GM19467 (cell line): ENCODE results near the gene DHODH.

Source experiments
- ATAC-seq: cut with Tn5 transposase; IDR thresholded peaks from one replicate; pipeline ENCODE4 v1.9.1; 2021; ENCODE audit warnings: mild to moderate bottlenecking, moderate library complexity; ENCODE audit not compliant: unreplicated experiment

DHODH gene

GRCh38 chr16:72013389-72013788, 4.8 kb downstream of the DHODH start:
- ATAC-seq, result no peak

- no peak for ATAC-seq
Observed at GRCh38 chr16:72013888-72014581, 5.5 kb downstream of the DHODH start.

DNA sequence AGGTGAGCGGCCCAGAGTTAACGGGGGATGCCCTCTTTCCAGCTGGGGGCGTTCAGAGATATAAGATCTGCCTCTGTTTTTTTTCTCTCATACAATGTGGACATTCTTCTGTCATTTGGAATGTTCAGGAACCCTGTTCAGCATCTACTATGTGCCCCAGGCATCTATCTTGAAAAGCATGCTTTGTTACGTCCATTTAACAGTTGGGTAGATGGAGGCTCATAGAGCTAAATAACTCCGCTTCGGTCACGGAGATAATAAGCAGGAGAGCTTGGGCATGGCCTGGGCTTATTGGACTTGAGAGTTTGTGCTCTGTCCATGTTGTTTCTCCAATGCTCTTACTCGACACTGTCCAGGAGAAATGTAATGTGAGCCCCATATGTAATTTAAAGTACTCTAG, 6.1 kb downstream of the DHODH start:
- ATAC-seq, result no peak

GRCh38 chr16:72015124-72015523, 6.6 kb downstream of the DHODH start:
- ATAC-seq, result no peak

GRCh38 chr16:72018470-72018869, 9.9 kb downstream of the DHODH start:
- no peak for ATAC-seq

- no peak for ATAC-seq
Observed at GRCh38 chr16:72021043-72021442, 12.5 kb downstream of the DHODH start.

- no peak for ATAC-seq
Observed at GRCh38 chr16:72022127-72022526, 13.6 kb downstream of the DHODH start.

- ATAC-seq, result no peak
Observed at GRCh38 chr16:72023962-72024361, 15.4 kb downstream of the DHODH start.

DNA sequence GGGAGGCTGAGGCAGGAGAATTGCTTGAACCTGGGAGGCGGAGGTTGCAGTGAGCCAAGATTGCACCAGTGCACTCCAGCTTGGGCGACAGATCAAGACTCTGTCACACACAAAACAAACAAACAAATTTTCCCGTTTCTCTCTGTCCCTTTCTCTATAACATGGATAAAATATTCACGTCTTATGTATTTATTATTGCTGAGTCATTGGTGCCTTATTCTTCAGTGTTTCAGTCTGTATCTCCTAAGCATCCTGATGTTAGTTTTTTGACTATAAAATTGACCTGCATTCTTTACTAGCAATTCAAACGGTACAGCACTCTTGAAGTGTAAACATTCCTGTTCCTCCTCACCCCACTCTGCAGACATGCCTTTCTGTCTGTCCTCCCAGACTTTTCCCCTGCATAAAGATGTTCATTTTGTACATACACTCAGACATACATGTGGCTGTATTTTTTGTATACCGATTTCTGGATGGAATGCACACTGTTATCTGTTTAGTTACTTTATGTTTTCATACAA, 16.4 kb downstream of the DHODH start:
- no peak for ATAC-seq

GRCh38 chr16:72025404-72026114, 17.0 kb downstream of the DHODH start:
- ATAC-seq, result no peak

- ATAC-seq, result no peak
Observed at GRCh38 chr16:72027669-72028378, 19.3 kb downstream of the DHODH start.

- ATAC-seq, result no peak
Observed at GRCh38 chr16:72029567-72030271, 21.2 kb downstream of the DHODH start.

DNA sequence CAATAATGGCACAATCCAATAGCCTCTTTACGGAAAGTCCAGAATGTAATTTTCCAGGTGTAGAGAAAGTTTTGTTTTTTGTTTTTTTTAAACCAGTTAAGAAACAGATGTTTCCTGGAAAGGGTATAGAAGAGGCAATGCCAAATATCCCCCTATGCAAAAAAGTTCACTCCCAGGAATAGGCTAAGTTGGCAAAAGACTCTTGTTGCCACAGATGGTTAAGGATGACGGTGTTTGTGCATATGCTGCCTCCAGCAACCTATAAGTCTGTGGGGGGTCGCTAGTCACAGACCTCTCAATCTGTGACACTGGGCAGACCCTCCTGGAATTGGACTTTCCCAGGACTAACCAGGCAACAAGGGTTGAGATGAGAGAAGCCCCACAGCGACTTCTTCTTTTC, 24.9 kb downstream of the DHODH start:
- ATAC-seq, result no peak

GRCh38 chr16:72036098-72036497, 27.6 kb downstream of the DHODH start:
- ATAC-seq, result no peak

GRCh38 chr16:72042157-72042660, 33.7 kb downstream of the DHODH start:
- ATAC-seq, result no peak

DNA sequence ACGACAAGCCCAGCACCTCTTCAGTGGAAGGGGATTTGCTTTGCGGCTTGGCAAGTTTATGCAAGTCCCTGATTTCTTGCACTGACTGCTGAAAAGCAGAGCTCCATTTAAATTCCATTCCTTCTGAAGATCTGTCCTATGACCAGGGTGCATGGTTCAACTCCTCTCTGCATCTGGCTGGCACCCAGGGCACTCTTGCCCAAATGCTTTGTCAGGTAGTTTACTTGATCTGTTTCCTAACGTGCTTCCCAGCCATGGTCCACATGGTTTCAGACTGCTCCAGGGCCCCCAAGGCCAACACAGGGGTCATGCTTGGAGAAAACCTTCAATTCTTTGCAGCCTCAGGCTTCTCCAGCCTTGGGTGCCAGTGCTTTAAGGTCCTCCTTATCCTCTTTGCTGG, 34.5 kb downstream of the DHODH start:
- no peak for ATAC-seq

GRCh38 chr16:72043539-72043938, 35.0 kb downstream of the DHODH start:
- ATAC-seq, result no peak

DNA sequence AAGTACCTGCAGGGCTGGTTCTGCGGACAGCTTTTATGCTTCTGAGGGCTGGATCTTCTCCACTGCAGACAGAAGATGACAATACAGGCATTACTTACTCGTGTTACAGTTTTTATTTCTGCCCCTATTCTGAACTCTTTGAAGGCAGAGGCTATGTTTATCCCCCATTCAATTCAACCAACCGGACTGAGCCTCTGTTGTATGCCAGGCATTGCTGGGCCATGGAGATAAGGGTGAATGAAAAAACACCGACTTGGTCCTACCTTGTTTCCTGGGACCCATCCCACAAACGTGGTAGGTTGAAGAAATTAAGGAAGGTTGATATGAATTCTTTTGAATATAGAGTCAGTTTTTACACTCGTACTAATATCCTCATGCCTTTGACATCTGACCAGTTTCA, 35.8 kb downstream of the DHODH start:
- ATAC-seq, result no peak

GRCh38 chr16:72044825-72045359, 36.3 kb downstream of the DHODH start:
- ATAC-seq, result no peak

- ATAC-seq, result no peak
Observed at GRCh38 chr16:72049110-72049509, 40.6 kb downstream of the DHODH start.
